Retinal pigment epithelial cell (primary cell): Measurements from ENCODE around the gene TRAPPC6A.
"Not testable (repeated sequence)": the region's sequence is repeated elsewhere in the genome, so short reads cannot be mapped to it uniquely, and the experiment has no call there.

Experiments
- DNase-seq: peaks from one replicate; pipeline ENCODE4 v3.0.0-alpha.2; 2010; ENCODE audit warnings: low read depth
- H3K4me3 ChIP-seq: 2 replicates; pipeline ENCODE4 v1.5.1; 2011; ENCODE audit warnings: mild to moderate bottlenecking, low read length, control low read depth, moderate library complexity
- CTCF ChIP-seq: conservative IDR thresholded peaks from 2 replicates; pipeline ENCODE4 v1.5.1; 2011; ENCODE audit warnings: low read depth, low read length, control low read depth, inconsistent platforms

Gene TRAPPC6A

GRCh38 chr19:45125975-45126493 lies 52.0 kb downstream of the TRAPPC6A start:
- H3K4me3 ChIP-seq = no peak overlapping the region
- DNase-seq = no peak
- TF ChIP-seq CTCF = peak; percentile 91

DNA sequence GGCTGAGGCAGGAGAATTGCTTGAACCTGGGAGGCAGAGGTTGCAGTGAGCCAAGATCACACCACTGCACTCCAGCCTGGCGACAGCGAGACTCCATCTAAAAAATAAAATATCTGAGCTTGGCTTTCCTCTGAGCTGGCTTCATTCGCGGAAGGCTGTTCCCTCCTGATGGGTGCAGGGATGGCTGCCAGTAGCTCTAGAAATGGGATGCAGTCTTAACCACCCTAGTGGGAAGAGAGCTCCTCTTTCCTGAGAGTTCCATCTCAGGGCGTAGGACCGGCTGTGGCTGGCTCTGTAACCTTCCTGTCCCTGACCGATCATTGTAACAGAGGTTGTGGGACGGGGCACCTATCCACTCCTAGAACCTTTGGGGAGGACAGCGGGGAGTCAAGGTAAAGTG lies 52.7 kb downstream of the TRAPPC6A start:
- DNase-seq = no peak
- TF ChIP-seq CTCF = no peak
- H3K4me3 ChIP-seq = no peak overlapping the region

DNA sequence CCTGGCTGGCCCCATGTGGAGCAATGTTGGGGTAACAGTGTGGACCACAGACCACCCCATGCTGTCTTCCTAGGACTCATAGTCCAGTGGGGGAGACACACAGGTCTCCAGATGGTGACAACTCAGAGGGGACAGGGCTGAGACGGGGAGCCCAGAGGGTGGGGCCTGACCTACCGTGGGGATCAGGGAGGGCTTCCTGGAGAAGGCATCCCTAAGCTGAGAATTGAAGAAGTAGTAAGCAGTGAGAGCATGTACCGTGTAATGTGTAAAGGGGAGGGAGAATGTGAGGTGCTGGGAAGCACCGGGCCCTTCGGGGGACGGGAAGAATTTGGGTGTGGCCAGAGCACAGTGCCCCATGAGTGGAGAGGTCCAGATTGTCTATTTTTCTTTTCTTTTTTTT lies 54.0 kb downstream of the TRAPPC6A start:
- no peak overlapping the region for H3K4me3 ChIP-seq
- DNase-seq = no peak
- TF ChIP-seq CTCF = no peak

DNA sequence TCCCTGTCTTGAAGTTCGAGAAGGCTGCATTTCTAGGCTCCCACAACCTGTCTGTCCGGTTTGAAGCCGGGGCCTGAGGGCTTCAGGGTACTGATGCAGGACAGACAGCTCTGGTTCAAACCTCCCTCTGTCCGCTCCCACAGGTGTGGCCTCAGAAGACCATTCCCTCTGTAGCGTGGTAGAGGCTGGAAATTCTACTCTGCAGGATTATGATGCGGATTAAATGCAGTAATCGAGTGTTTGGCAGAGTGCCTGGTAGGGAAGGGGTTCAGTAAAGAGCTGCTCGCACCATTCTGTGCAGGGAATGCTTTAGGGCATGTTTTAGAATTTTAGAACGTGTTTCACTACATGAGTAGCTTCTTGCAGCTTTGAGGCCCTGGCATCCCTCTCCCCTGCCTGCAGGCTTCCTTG lies 54.6 kb downstream of the TRAPPC6A start:
- H3K4me3 ChIP-seq = no peak overlapping the region
- TF ChIP-seq CTCF = no peak
- peak; percentile 77 for DNase-seq

- DNase-seq = no peak
- TF ChIP-seq CTCF = no peak
Measured at GRCh38 chr19:45122832-45123231, 55.2 kb downstream of the TRAPPC6A start.

GRCh38 chr19:45121827-45122345 lies 56.2 kb downstream of the TRAPPC6A start:
- no peak for DNase-seq
- H3K4me3 ChIP-seq = no peak overlapping the region
- no peak for TF ChIP-seq CTCF

More at GRCh38 chr19:45122832-45123231, 55.2 kb downstream of the TRAPPC6A start:
- no peak overlapping the region for H3K4me3 ChIP-seq

- no peak overlapping the region for H3K4me3 ChIP-seq
- DNase-seq = no peak
- no peak for TF ChIP-seq CTCF
Measured at GRCh38 chr19:45119582-45119981, 58.5 kb downstream of the TRAPPC6A start.

DNA sequence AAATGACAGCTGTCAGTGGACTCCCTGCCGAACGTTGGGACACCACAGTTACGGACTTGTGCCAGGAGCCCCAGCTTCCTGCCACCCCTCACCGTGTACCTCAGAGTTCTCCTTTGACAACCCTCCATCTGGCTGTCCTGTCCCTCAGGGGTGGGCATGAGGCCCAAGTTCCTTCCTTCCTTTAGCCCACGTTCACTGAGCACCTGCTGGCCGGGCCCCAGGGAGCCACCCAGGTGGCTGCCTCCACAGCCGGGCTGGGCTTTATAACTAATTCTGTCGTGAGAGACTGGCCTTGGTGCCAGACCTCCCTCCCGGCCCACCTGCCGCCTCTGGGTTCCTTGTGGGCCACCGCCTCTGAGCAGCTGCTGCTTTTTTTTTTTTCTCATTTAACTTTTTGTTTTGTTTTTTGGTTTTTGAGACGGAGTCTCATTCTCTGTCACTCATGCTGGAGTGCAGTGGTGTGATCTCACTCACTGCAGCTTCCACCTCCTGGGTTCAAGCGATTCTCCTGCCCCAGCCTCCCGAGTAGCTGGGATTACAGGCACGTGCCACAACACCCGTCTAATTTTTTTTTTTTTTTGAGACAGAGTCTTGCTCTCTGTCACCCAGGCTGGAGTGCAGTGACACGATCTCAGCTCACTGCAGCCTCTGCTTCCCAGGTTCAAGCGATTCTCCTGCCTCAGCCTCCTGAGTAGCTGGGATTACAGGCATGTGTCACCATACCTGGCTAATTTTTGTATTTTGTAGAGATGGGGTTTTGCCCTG lies 59.3 kb downstream of the TRAPPC6A start:
- H3K4me3 ChIP-seq, DNase-seq: not testable (repeated sequence)
